K562 (cell line): ENCODE measurements around the gene NAA38. TPM values are rescaled to one million over a fixed set of nuclear protein-coding genes. Genes with fewer than 3 reads are reported as not detected.

Experiments used
- CCAR2 ChIP-seq: fragments of 200-400 bp; formaldehyde crosslinking; IDR thresholded peaks from 2 replicates; pipeline ENCODE4 v1.6.1; 2017; ENCODE audit warnings: mild to moderate bottlenecking, low read depth, low read length
- HNRNPH1 ChIP-seq: fragments of 200-400 bp; formaldehyde crosslinking; optimal IDR thresholded peaks from 2 replicates; pipeline ENCODE3; 2017; ENCODE audit warnings: low read depth, mild to moderate bottlenecking, low read length, moderate library complexity
- ILF3 ChIP-seq: fragments of 450-650 bp; IDR thresholded peaks from 2 replicates; pipeline ENCODE4 v1.6.1; 2018; ENCODE audit warnings: antibody characterized with exemption, mild to moderate bottlenecking, moderate library complexity, borderline replicate concordance
- JUND ChIP-seq, 2 experiments: IDR thresholded peaks; 2 replicates in 1 of 2; 3 replicates in 1 of 2; pipeline ENCODE4 v1.6.1; 2011; ENCODE audit warnings: borderline replicate concordance in 2 of 2, low read depth in 2 of 2, low read length in 2 of 2, improper control_type of control experiment in 1 of 2, missing biosample characterization in 1 of 2, missing genetic modification characterization in 1 of 2, missing genetic modification reagents in 1 of 2
- TCF3 ChIP-seq: sonication (generic); formaldehyde crosslinking; IDR thresholded peaks from 2 replicates; pipeline ENCODE4 v1.4.0; 2020; ENCODE audit warnings: mild to moderate bottlenecking, missing genetic modification reagents
- UBTF ChIP-seq, 2 experiments: IDR thresholded peaks; 2 replicates each; pipeline ENCODE4 v1.6.1; 2012; ENCODE audit warnings: improper control_type of control experiment in 2 of 2, low read depth in 2 of 2, low read length in 2 of 2, borderline replicate concordance in 1 of 2
- ZBTB5 ChIP-seq: fragments of 450-650 bp; IDR thresholded peaks from 2 replicates; pipeline ENCODE4 v1.6.1; 2017; ENCODE audit warnings: antibody characterized with exemption
- ZNF280B ChIP-seq: fragments of 250-450 bp; sonication (Bioruptor Pico); IDR thresholded peaks from 2 replicates; pipeline ENCODE4 v1.5.1; 2021; ENCODE audit warnings: mild to moderate bottlenecking
- ZNF407 ChIP-seq: fragments of 450-650 bp; IDR thresholded peaks from 2 replicates; pipeline ENCODE4 v1.6.1; 2016; ENCODE audit warnings: low read depth
- ZNF766 ChIP-seq: fragments of 200-800 bp; sonication (Bioruptor generic); conservative IDR thresholded peaks from 2 replicates; pipeline ENCODE4 v1.6.1; 2016; ENCODE audit warnings: missing genetic modification characterization, missing compliant biosample characterization
- polyA plus RNA-seq, 8 experiments: library from polyadenylated mRNA; depleted of rRNA in 4 of 8; stranded (reverse) in 5 of 8; unstranded in 3 of 8; fragments of >200 nt; fragmentation: Nextera tagmentation in 2 of 8; fragmentation: Illumina TruSeq in 1 of 8; extraction: Ambion mirVana in 2 of 8; extraction: Trizol in 1 of 8; gene quantifications; 2 replicates each; pipeline versions ENCODE4 v1.2.1 to v1.2.3, GENCODE V29; 2011 to 2014; ENCODE audit warnings: inconsistent platforms in 1 of 8, missing spikeins in 1 of 8
- total RNA-seq, 7 experiments: library from RNA; depleted of rRNA in 6 of 7; stranded (reverse); fragments of >200 nt in 6 of 7; fragmentation: Illumina TruSeq in 2 of 7; extraction: Trizol in 2 of 7; gene quantifications; 2 replicates each; pipeline versions ENCODE4 v1.2.1 to v1.2.3, GENCODE V29; 2011 to 2021; ENCODE audit warnings: low replicate concordance in 1 of 7

Gene NAA38
- total and polyA plus RNA-seq, 9 of the 15 experiments (the other 6 are each of a cell fraction or from before 2014, with no cell fraction given), result 16.4 to 99.8 (median 57.3) TPM

GRCh38 chr17:7838090-7839075 is 19.0 kb downstream of the NAA38 start (continued):
- TF ChIP-seq ZNF407 (peak; percentile 60; the same call in 1 of the 2 replicates), ILF3 (no peak), UBTF (IDR thresholded peaks at IDR 0.05; ENCODE audit: borderline replicate concordance in 1 of 2, low read depth in 2 of 2, low read length in 2 of 2) (no peak), ZNF280B (CRISPR knock-in tag) (no peak), HNRNPH1 (no peak), CCAR2 (no peak), TCF3 (CRISPR knock-in tag) (no peak), ZNF766 (CRISPR knock-in tag) (no peak), ZBTB5 (no peak), JUND (IDR thresholded peaks at IDR 0.05; ENCODE audit: borderline replicate concordance, low read depth, low read length) (peak; percentile 85), JUND (tag; IDR thresholded peaks at IDR 0.05; ENCODE audit: borderline replicate concordance, low read depth, low read length) (peak; percentile 49; the same call in 1 of the 3 replicates)
